B cell (primary cell): ENCODE measurements around the gene TSC22D1.

Experiments used
- EZH2 ChIP-seq: IDR thresholded peaks from 2 replicates; pipeline ENCODE4 v1.6.1; 2012; ENCODE audit warnings: borderline replicate concordance, low read depth, mild to moderate bottlenecking, moderate library complexity, low read length; ENCODE audit not compliant: insufficient read depth, poor library complexity, severe bottlenecking
- TF ChIP-seq, protein P1 (sequence below): fragments of 200-600 bp; IDR thresholded peaks from one replicate; pipeline ENCODE4 v1.8.0; 2022; ENCODE audit warnings: antibody characterized with exemption, mild to moderate bottlenecking

DNA sequence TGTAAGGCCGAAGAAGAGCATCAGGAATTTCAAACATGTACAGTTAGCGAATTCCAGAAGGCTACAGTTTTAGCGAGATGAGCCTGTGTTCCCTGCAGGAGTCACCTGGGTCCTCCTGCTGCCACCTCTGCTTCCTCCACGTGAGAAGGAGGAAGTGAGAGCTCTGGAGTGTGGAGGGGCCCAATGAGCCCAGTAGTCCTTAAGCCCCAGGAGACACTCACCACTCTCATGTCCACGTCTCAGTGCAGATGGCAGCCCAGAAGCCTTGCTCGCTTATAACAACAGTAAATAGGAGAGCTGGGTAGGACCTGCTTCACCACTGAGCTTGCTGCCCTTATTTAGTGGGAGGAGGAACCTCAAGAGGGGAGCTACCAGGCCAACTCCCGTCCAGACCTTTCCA, 158.3 kb downstream of the TSC22D1 start:
- TF ChIP-seq, protein P1, sequence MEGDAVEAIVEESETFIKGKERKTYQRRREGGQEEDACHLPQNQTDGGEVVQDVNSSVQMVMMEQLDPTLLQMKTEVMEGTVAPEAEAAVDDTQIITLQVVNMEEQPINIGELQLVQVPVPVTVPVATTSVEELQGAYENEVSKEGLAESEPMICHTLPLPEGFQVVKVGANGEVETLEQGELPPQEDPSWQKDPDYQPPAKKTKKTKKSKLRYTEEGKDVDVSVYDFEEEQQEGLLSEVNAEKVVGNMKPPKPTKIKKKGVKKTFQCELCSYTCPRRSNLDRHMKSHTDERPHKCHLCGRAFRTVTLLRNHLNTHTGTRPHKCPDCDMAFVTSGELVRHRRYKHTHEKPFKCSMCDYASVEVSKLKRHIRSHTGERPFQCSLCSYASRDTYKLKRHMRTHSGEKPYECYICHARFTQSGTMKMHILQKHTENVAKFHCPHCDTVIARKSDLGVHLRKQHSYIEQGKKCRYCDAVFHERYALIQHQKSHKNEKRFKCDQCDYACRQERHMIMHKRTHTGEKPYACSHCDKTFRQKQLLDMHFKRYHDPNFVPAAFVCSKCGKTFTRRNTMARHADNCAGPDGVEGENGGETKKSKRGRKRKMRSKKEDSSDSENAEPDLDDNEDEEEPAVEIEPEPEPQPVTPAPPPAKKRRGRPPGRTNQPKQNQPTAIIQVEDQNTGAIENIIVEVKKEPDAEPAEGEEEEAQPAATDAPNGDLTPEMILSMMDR = no peak
- no peak for TF ChIP-seq EZH2
